HuH-7.5 (cell line): ENCODE measurements around the gene PRDM11.
A peak's percentile ranks its signal among the peaks of the same experiment; 100 is the strongest.

Experiments used
- DNase-seq: peaks from one replicate; pipeline ENCODE4 v3.0.0; 2011; ENCODE audit warnings: low spot score

Gene PRDM11

GRCh38 chr11:45174168-45174835 is 27.9 kb downstream of the PRDM11 start:
- no peak for DNase-seq

GRCh38 chr11:45174963-45175362 is 28.5 kb downstream of the PRDM11 start:
- DNase-seq = no peak

GRCh38 chr11:45176996-45177395 is 30.6 kb downstream of the PRDM11 start:
- no peak for DNase-seq

GRCh38 chr11:45178223-45178622 is 31.8 kb downstream of the PRDM11 start:
- no peak for DNase-seq

GRCh38 chr11:45178890-45179671 is 32.6 kb downstream of the PRDM11 start:
- DNase-seq = no peak

- DNase-seq = no peak
Observed at GRCh38 chr11:45179686-45180178, 33.3 kb downstream of the PRDM11 start.

GRCh38 chr11:45180179-45180847 is 33.9 kb downstream of the PRDM11 start:
- DNase-seq = peak; percentile 51

GRCh38 chr11:45180848-45181192 is 34.4 kb downstream of the PRDM11 start:
- DNase-seq = peak; percentile 54

- DNase-seq = no peak
Observed at GRCh38 chr11:45181193-45181888, 34.9 kb downstream of the PRDM11 start.

GRCh38 chr11:45181889-45182550 is 35.6 kb downstream of the PRDM11 start:
- no peak for DNase-seq

- peak; percentile 42 for DNase-seq
Observed at GRCh38 chr11:45182902-45183301, 36.5 kb downstream of the PRDM11 start.

GRCh38 chr11:45184640-45185039 is 38.2 kb downstream of the PRDM11 start:
- DNase-seq = no peak

GRCh38 chr11:45185228-45185729 is 38.8 kb downstream of the PRDM11 start:
- no peak for DNase-seq

GRCh38 chr11:45187375-45187774 is 40.9 kb downstream of the PRDM11 start:
- DNase-seq = no peak

GRCh38 chr11:45188127-45188526 is 41.7 kb downstream of the PRDM11 start:
- DNase-seq = no peak

- DNase-seq = no peak
Observed at GRCh38 chr11:45189230-45189629, 42.8 kb downstream of the PRDM11 start.

- DNase-seq = no peak
Observed at GRCh38 chr11:45193695-45194094, 47.3 kb downstream of the PRDM11 start.

- DNase-seq = no peak
Observed at GRCh38 chr11:45204761-45205160, 58.3 kb downstream of the PRDM11 start.

- DNase-seq = no peak
Observed at GRCh38 chr11:45205978-45206377, 59.5 kb downstream of the PRDM11 start.

GRCh38 chr11:45208135-45208534 is 61.7 kb downstream of the PRDM11 start:
- no peak for DNase-seq

- no peak for DNase-seq
Observed at GRCh38 chr11:45209000-45209879, 62.8 kb downstream of the PRDM11 start.
